Suprapubic skin (tissue), 4 donors: Measurements from ENCODE around the gene CBLC.

Source experiments
- CTCF ChIP-seq, 2 donors: fragments of 200-600 bp in 1 of 2; fragments of 450-650 bp in 1 of 2; sonication (generic) in 1 of 2; IDR thresholded peaks; one replicate each; pipeline ENCODE4 v1.5.1; 2016 to 2019; ENCODE audit warnings: antibody characterized with exemption in 2 of 2, mild to moderate bottlenecking in 1 of 2, moderate library complexity in 1 of 2
- EP300 ChIP-seq: sonication (generic); formaldehyde crosslinking; IDR thresholded peaks from one replicate; pipeline ENCODE4 v1.6.1; 2017; ENCODE audit warnings: antibody characterized with exemption
- POLR2A ChIP-seq, 2 donors: fragments of 450-650 bp; IDR thresholded peaks; one replicate each; pipeline ENCODE4 v1.6.1; 2017; ENCODE audit warnings: antibody characterized with exemption in 2 of 2, mild to moderate bottlenecking in 2 of 2, moderate library complexity in 2 of 2
- POLR2AphosphoS5 ChIP-seq, 3 donors: sonication (generic); formaldehyde crosslinking; IDR thresholded peaks; one replicate each; pipeline ENCODE4 v1.6.1; 2017; ENCODE audit warnings: antibody characterized with exemption in 3 of 3

- TF ChIP-seq POLR2A (IDR thresholded peaks at IDR 0.05) (no peak), CTCF (IDR thresholded peaks at IDR 0.05) (no peak), EP300 (no peak), POLR2AphosphoS5 (IDR thresholded peaks at IDR 0.05) (no peak)
Observed at GRCh38 chr19:44806291-44806690, 28.6 kb downstream of the CBLC start.
